OCI-LY3 (cell line): ENCODE data around the gene SAMD4A.

Source experiments
- H2AFZ ChIP-seq: fragments of 200-600, 300-600 bp; shearing (Covaris generic); 2 replicates; pipeline ENCODE4 v1.6.0; 2014; ENCODE audit warnings: antibody characterized with exemption, low read depth, low read length
- H3K27ac ChIP-seq: fragments of 200-600, 300-600 bp; sonication (generic); 2 replicates; pipeline ENCODE4 v1.5.1; 2014; ENCODE audit warnings: mild to moderate bottlenecking, low read length, moderate library complexity, mixed read lengths
- H3K27me3 ChIP-seq: fragments of 200-600, 300-600 bp; sonication (generic); 2 replicates; pipeline ENCODE4 v1.6.1; 2014; ENCODE audit warnings: low read depth, low read length, mixed read lengths
- H3K36me3 ChIP-seq: fragments of 200-600, 300-600 bp; sonication (generic); replicated peaks from 2 replicates; pipeline ENCODE3; 2014; ENCODE audit warnings: low read depth, low read length, mixed read lengths
- H3K4me1 ChIP-seq: fragments of 300-600, 200-600 bp; sonication (generic); 2 replicates; pipeline ENCODE4 v1.6.1; 2014; ENCODE audit warnings: low read length, mixed read lengths
- H3K4me2 ChIP-seq: fragments of 200-600, 300-600 bp; sonication (generic); 2 replicates; pipeline ENCODE4 v1.6.1; 2014; ENCODE audit warnings: low read length, mixed read lengths
- H3K4me3 ChIP-seq: fragments of 300-600, 200-600 bp; sonication (generic); 2 replicates; pipeline ENCODE4 v1.5.1; 2014; ENCODE audit warnings: antibody characterized with exemption, mild to moderate bottlenecking, low read length, moderate library complexity
- H3K79me2 ChIP-seq: fragments of 300-600, 200-600 bp; shearing (Covaris generic); 2 replicates; pipeline ENCODE4 v1.6.1; 2014; ENCODE audit warnings: mild to moderate bottlenecking, low read length, mixed read lengths
- H3K9ac ChIP-seq: fragments of 300-600, 200-600 bp; shearing (Covaris generic); 2 replicates; pipeline ENCODE4 v1.6.0; 2014; ENCODE audit warnings: mild to moderate bottlenecking, low read length, moderate library complexity
- H3K9me3 ChIP-seq: fragments of 200-600, 300-600 bp; shearing (Covaris generic); 2 replicates; pipeline ENCODE4 v1.6.1; 2014; ENCODE audit warnings: low read length, mixed read lengths; ENCODE audit not compliant: insufficient read depth
- H4K20me1 ChIP-seq: fragments of 200-600, 300-600 bp; sonication (generic); 2 replicates; pipeline ENCODE4 v1.6.1; 2016; ENCODE audit warnings: low read length, mixed read lengths; ENCODE audit not compliant: insufficient read depth
- EZH2phosphoT487 ChIP-seq: fragments of 200-600 bp; shearing (Covaris generic); IDR thresholded peaks from 2 replicates; pipeline ENCODE4 v1.6.1; 2018; ENCODE audit warnings: antibody characterized with exemption, mixed run types, low read depth
- TF ChIP-seq, protein P1 (sequence below): fragments of 200-600, 300-600 bp; sonication (generic); IDR thresholded peaks from 2 replicates; pipeline ENCODE4 v1.5.1; 2014; ENCODE audit warnings: antibody characterized with exemption, low read length, low read depth

SAMD4A gene

DNA sequence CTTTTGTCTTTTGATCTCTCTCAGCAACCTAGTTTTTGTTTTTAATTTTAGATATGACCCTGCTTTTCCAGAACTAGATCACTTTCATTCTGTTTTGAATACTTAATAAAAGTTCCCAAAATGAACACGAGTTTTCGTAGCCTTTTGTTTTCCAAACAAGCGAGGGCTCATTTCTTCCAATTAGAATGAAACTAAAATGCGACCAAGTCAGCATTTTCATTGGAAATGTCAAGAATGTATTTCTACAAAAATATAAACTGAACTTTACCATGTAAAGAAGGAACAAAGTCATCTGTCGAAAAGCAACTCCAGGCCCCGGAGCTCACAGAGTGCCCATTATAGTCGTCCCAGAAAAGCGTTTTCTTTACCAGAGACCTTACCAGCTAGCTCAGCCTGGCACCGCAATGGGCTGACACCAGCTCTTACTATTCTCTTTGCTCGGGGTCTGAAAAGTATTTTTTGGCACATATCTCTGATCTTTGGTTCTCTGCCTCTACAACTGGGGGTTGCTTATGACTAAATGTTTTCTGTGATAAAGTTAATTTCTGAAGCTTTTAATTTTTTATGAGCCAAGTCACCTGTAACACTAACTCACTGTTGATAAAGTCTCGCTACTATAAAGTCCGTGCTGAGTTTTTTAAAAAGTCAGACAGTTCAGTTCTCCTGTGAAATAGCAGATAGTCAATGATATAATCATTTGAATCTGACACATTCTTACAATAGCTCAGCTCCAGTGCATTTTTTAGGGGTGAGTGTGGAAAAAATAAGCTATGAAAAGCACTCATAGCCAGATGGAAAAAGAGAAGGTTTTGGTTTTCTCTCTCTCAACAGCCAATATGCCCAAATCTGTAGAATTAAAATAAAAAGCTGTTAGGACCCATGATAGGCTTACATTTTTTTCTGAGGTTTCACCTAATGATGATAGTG is 43.4 kb downstream of the SAMD4A start:
- peaks cover 36% of the 10 kb centered on the region for H3K27me3 ChIP-seq
- H3K79me2 ChIP-seq: no peaks in the 10 kb centered on the region
- H3K4me3 ChIP-seq: no peak overlapping the region
- no peak overlapping the region for H3K9ac ChIP-seq
- H3K4me1 ChIP-seq: no peaks in the 10 kb centered on the region
- no peak overlapping the region for H3K27ac ChIP-seq
- TF ChIP-seq EZH2phosphoT487: no peak
- TF ChIP-seq, protein P1, sequence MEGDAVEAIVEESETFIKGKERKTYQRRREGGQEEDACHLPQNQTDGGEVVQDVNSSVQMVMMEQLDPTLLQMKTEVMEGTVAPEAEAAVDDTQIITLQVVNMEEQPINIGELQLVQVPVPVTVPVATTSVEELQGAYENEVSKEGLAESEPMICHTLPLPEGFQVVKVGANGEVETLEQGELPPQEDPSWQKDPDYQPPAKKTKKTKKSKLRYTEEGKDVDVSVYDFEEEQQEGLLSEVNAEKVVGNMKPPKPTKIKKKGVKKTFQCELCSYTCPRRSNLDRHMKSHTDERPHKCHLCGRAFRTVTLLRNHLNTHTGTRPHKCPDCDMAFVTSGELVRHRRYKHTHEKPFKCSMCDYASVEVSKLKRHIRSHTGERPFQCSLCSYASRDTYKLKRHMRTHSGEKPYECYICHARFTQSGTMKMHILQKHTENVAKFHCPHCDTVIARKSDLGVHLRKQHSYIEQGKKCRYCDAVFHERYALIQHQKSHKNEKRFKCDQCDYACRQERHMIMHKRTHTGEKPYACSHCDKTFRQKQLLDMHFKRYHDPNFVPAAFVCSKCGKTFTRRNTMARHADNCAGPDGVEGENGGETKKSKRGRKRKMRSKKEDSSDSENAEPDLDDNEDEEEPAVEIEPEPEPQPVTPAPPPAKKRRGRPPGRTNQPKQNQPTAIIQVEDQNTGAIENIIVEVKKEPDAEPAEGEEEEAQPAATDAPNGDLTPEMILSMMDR: no peak
- H4K20me1 ChIP-seq: no peaks in the 10 kb centered on the region
- H2AFZ ChIP-seq: no peak overlapping the region
- H3K9me3 ChIP-seq: no peaks in the 10 kb centered on the region
- H3K4me2 ChIP-seq: no peak overlapping the region
- H3K36me3 ChIP-seq: no peaks in the 10 kb centered on the region

DNA sequence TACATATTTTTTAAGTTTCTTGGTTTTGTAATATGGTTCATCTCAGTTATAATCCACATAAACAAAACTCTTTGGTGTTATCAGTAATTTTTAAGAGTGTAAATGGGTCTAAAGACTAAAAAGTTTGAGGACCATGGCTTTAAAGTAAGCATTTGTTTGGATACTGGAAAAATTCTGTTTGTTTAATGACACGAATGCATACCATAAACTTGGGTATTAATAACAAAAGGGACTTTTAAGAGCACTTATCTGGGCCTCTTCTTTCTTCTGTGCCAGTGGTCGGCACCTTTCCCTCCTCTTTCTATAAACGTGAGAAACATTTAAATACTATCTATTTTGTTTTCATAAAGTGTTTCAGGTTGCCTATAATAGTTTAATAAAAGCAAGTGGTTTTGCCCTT is 47.4 kb downstream of the SAMD4A start:
- Histone ChIP-seq H3K27ac (no peak overlapping the region), H4K20me1 (no peaks in the 10 kb centered on the region), H3K4me3 (no peak overlapping the region), H3K36me3 (no peaks in the 10 kb centered on the region), H3K4me2 (no peak overlapping the region), H3K79me2 (no peaks in the 10 kb centered on the region), H3K4me1 (no peaks in the 10 kb centered on the region), H3K27me3 (peaks cover 28% of the 10 kb centered on the region), H2AFZ (no peak overlapping the region), H3K9ac (no peak overlapping the region), H3K9me3 (no peaks in the 10 kb centered on the region)
- TF ChIP-seq, protein P1: no peak
- no peak for TF ChIP-seq EZH2phosphoT487

- Histone ChIP-seq H4K20me1 (no peaks in the 10 kb centered on the region), H3K4me3 (no peak overlapping the region), H2AFZ (no peak overlapping the region), H3K9ac (no peak overlapping the region), H3K36me3 (no peaks in the 10 kb centered on the region), H3K9me3 (no peaks in the 10 kb centered on the region), H3K79me2 (no peaks in the 10 kb centered on the region), H3K4me2 (no peak overlapping the region), H3K27ac (no peak overlapping the region), H3K27me3 (peaks cover 11% of the 10 kb centered on the region), H3K4me1 (no peaks in the 10 kb centered on the region)
- TF ChIP-seq EZH2phosphoT487: no peak
- TF ChIP-seq, protein P1: no peak
Measured at GRCh38 chr14:54617467-54617866, 50.5 kb downstream of the SAMD4A start.

DNA sequence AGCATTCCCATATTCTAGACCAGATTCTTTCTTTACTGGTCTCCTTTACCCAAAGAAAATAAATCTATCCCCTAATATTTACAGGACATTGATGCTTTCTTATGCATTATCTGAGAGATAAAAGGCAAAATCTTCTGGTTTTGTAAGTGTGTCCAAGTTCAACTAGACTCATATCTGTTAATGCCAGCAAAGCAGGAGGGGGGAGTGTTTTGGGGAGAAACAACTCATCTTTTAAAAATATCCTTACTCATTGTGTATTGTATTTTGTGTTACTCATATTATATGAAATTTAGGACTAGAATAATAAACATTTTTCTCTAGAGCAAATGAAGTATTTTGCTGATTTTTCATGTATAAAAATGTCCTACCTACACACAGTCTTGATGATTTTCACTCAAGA is 54.8 kb downstream of the SAMD4A start:
- Histone ChIP-seq H3K9me3 (no peaks in the 10 kb centered on the region), H3K27me3 (peaks cover 7% of the 10 kb centered on the region), H2AFZ (no peak overlapping the region), H4K20me1 (no peaks in the 10 kb centered on the region), H3K9ac (no peak overlapping the region), H3K79me2 (no peaks in the 10 kb centered on the region), H3K36me3 (no peaks in the 10 kb centered on the region), H3K4me3 (no peak overlapping the region), H3K4me1 (0 out of 2 replicates have a peak, but pooled peaks cover 4% of the 10 kb centered on the region), H3K27ac (no peak overlapping the region), H3K4me2 (no peak overlapping the region)
- no peak for TF ChIP-seq EZH2phosphoT487
- TF ChIP-seq, protein P1: no peak
